ENCODE data around the gene TMEM131L. TPM values are rescaled to one million over a fixed set of nuclear protein-coding genes. Genes with fewer than 3 reads are reported as not detected.

The TMEM131L gene
- polyA plus RNA-seq, 1 donor: 46.6 TPM

DNA sequence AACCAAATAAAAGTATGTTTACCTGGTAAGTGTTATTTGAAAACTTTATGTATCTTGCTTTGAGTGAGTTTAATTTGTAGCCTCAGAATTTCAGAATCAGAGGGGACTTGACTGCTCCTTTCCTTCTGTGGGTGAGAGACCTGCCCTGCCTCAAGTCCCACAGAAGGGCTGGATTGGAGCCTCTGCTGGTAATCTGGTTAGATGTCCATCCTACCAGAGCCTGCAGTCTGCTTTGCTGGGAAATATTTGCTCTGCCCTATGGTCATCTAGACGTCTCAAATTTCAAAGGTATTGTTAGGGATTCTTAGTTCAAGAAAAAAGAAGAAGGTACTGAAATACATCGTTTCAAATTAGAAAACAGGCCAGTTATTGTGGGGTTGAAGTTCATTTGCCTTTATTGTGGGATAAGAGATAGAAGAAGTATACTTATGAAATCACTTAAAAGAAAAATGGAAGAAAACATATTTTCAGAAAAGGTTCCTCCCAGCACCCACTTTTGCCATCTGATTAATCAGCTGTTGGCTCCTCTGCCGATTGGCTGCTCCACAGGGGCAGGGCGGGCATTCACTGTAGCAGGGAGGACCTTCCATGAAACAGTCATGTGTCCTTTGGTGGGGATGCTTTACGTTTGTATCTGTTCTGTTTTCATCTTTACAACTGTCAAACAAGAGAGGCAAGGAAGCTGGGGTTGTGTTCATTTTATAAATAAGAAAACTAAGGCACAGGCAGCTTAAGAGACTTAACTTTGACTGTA is 144.6 kb downstream of the TMEM131L start:
- no peak for DNase-seq (ENCODE audit: low read depth)

DNA sequence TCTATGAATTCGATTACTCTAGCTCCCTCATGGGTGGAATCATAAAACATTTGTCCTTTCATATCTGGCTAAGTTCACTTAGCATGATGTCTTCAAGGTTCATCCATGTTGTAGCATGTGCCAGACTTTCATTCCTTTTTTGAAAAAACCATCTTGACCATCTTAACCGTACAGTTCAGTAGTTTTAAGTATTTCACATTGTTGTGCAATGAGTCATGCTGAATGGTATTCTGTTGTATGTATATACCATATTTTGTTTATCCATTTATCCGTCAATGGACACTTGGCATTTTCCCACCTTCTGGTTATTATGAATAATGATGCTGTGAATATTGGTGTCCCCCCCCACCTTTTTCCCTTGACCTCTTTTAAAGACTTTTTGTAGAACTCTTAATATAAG is 145.5 kb downstream of the TMEM131L start:
- no peak for DNase-seq (ENCODE audit: low read depth)

DNA sequence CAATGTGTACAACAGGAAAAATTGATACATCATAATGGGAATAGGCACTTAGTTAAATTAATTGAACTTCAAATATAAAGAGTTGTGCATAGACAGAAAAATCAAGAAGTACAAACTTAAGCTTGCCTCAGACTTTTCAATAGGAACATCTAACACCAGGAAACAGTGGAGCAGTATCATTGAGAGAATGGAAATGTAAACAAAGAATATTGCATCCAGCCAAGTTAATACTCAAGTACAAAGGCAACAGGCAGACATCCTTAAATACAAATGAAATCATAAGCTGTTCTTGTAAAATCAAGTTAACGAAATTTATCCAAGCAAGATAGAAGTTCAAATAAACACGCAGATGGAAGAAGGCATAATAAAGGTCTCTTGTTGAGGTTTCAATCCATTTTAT is 146.7 kb downstream of the TMEM131L start:
- DNase-seq (ENCODE audit: low read depth): no peak

DNA sequence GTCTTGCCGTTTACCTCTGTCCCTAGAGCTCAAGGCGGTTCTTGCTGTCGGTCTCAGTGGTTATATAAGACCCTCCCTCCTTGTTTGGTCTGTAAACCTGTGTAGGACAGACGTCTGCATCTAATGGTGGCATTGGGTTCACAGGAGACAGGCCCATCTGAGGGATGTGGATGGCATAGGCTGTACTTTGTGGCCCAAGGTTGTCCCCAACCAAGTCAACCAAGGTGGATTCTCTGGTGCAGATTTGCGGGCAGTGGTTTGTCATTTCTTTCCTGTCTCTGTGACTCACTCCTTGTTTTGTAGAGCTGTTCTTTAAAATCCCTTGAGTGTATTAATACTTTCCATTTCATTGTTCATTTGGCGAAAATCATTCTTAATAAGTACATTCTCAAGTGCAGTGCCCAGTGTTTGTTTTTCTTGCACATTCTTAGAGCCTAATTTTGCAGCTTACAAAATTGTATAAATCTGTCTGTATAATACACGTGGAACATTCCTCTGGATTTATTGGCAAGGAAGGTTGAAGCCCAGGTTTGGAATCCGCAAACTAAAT is 149.9 kb downstream of the TMEM131L start:
- no peak for DNase-seq (ENCODE audit: low read depth)

DNA sequence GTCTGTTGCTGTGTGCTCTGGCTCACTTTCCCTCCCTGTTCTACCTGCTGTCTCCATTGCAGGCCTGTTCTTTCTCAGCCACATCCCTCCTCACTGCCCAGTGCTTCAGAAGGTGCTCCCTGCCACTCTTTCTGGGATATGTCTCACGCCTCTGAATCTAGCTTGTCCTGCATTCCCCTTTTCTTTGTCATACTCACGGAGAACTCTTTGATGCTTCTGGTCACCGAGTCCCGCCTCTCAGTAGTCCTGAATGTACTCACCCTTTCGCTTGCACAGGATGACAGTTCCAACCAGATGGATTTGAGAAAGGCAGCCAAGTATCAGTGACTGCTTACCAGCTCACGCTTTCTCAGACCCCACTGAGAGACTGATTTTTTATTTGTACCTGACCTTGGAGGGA is 152.7 kb downstream of the TMEM131L start:
- no peak for DNase-seq (ENCODE audit: low read depth)

DNA sequence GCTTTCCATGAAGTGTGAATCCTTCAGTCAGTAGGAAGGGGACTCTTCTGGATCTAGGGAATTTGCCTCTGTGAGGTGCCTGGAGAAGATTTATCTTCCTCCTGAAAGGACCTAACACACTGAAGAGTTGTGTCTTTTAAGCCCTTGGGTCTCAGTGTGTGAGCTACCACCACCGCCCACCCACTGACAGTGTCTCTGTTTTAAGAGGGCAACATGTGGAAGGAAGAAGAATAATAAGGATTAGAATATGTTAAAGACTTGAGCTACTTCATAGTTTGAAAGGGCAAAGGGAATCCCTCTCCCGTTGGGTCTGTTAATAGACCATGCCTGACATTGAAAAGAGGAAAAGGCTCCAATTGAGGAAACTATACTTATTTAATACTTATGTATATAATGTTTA is 153.7 kb downstream of the TMEM131L start:
- no peak for DNase-seq (ENCODE audit: low read depth)

DNA sequence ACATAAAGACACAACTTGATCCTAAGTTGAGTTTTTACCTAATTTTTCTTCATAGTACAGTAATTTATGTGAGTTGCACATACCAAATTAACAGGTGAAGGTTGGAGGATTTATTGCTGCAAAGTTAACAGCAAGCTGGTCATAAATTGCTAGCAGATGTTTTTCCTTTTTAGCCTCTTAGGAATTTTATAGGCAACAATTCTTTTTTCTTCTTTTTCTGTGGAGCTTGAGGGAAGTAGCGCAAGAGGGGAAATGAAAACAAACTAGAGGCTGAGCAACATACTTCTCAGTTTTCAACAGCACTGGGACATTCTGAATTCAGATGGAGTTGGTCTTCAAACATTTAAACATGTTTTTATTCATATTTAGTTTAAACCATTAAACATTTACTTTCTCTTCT is 154.2 kb downstream of the TMEM131L start:
- DNase-seq (ENCODE audit: low read depth): no peak

DNA sequence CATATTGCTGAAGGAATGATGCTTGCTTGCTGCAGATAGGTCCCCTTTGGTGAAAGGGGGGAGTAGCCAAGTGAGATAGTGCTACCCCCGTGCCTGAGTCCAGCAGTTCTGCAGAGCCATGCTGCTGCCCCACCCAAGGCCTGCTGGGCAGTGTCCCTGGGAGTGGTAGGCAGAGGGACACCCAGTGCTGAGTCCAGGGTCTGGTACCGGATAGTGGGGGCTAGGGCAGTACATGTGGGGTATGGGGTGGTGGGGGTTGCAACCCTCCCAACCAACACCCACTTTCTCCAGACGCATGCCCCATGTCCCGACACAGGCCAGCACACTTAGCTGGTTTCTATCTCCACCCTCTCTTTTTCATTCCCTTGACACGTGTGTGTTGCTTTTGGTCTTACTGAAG is 155.9 kb downstream of the TMEM131L start:
- no peak for DNase-seq (ENCODE audit: low read depth)

DNA sequence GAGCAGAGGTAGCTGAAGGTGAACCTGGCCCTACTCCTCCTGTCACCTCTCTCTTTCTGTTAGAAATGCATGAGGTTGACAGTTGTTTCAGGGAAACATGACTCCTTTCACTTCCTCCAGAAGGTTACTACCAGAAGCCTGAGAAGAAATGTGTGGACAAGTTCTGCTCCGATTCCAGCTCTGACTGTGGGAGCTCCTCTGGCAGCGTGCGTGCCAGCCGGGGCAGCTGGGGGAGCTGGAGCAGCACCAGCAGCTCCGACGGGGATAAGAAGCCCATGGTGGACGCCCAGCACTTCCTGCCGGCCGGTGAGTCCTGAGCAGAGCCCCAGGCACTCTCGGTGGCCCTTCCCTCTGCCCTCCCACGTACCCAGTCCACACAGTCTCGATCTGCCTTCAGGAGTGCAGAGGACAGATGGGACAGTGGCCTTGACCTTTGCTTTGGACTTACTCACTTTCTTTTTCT is 156.6 kb downstream of the TMEM131L start:
- DNase-seq (ENCODE audit: low read depth): no peak

DNA sequence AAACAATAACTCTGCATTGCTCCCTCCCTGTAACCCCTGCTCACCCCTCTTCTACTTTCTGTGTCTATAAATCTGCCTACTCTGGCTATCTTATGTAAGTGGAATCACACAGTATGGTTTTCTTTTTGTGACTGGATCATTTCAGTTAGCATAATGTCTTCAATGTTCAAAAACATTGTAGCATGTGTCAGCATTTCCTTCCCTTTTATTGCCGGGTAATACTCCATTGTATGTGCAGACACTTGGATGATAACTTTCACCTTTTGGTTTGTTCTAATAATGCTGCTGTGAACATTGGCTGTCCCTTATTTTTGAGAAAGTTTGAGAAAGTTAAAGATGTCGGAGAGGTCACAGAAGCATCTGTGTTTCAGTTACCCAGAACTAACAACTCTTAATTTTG is 157.3 kb downstream of the TMEM131L start:
- DNase-seq (ENCODE audit: low read depth): no peak

DNA sequence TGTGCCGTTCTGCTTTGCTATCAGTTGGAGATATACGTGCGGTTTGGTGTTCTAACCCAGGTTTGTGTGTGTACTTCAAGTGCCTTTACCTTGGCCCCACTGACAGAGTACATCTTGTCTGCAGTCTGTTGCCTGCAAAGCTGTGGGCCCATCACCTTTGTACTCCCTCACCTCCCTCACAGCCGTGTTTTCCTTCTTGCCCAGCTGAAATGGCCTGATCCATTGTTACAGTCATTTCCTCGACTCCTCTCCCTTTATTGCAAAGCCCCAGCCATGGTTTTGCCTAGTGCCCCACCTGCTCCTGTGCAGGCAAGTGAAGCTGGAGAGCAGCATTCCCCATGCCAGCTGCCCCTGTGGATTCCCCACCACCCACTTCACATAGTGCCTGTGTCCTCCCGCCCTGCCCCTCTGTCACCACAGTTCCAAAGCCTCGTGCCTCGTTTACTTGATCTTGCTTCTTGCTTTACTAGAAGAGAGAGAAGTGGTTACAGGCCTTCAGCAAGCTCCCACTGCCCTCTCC is 162.7 kb downstream of the TMEM131L start:
- DNase-seq (ENCODE audit: low read depth): no peak

DNA sequence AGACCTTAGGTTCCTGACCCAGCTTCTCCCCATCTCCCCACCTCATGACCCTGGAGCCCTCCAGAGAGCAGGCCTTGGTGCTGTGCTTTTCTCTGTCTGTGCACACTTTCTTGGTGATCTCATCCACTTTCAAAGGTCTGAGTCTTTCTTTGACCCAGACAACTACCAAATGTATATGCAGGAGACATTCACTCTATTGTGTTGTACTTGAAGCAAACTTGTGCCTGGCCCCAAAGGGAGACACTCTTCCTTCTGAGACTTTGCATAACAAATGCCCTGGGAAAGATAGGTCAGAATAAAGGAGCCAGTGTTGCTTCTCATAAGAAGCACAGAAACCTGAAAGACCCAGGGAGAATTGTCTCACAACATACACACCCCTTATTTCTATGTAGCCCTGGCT is 163.6 kb downstream of the TMEM131L start:
- no peak for DNase-seq (ENCODE audit: low read depth)

DNA sequence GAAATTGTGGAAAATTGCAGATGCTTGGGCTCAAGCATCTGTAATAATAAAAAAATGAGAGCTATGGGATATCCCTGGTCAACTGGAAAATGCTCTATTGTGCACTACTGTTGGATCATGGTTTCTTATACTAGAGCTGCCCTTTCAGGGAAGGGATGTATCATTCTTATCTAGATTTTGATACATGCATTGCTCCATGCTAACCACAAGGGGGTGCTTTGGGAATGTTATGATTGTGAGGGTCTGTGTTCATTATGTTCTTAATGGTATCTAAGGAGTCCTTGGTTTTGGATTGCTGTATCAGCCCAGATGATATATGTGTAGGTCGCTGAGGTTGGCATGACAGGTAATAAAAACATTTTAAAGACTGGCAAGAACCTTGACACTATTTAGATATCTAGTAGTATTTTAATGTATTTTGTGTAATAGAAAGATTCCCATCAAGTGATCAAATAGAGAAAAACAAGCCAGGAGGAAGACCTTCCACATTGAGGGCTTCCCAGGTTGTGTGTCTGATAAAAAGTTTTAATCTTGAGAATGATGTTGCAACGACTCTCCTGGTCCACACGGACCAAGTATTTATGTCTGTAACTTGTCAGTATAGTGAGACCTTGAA is 168.7 kb downstream of the TMEM131L start:
- no peak for DNase-seq (ENCODE audit: low read depth)

DNA sequence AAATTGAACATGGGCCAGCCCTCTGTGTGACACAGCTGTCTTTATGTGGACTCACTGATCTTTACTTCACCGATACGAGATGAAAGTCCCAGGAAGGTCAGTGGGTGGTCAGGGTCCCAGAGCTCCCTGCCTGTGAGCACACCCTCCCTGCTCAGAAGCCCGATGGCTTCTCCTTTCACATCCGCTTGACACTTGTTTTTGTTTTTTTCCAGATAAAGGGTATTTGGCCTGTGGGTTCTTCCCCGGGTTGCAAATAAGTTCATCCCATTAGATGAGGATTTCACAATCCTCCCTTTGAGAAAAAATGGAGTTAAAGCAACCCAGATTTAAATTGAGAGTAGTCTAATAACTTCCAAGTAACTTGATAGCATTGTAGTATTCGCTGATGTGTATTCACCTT is 169.7 kb downstream of the TMEM131L start:
- DNase-seq (ENCODE audit: low read depth): no peak

DNA sequence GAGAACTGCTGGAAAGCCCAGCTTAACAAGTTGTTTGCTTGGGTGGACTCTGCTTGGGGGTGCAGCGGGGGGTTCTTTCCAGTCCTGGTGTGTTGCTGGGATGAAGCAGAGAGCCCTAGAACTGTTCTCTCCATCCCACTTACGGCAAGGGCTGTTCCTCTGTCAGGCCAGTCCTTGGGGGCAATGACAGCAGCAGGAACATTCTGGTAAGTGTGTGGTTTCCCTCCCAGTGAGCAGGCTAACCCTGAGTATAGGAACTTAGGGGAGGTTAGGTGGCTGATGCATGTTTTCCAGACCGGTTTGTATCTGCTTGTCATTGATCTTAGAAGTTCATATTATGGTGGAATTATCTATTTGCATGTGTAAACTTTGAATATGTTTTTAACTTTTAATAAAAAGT is 171.0 kb downstream of the TMEM131L start:
- DNase-seq (ENCODE audit: low read depth): no peak

DNA sequence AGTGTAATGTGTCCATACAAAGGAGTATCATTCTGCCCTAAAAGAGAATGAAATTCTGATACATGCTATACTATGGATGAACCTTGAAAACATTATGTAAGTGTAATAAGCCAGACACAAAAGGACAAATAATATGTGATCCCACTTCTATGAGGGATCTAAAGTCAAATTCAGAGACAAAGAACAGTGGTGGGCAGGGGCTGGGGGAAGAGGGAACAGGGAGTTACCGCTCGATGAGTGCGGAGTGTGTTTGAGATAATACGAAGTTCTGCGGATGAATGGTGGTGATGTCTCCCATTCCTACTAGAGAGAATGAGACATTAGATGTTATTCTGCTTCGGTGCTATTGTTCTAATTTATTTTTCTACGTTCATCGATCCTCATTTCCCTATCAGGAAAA is 171.9 kb downstream of the TMEM131L start:
- no peak for DNase-seq (ENCODE audit: low read depth)

DNA sequence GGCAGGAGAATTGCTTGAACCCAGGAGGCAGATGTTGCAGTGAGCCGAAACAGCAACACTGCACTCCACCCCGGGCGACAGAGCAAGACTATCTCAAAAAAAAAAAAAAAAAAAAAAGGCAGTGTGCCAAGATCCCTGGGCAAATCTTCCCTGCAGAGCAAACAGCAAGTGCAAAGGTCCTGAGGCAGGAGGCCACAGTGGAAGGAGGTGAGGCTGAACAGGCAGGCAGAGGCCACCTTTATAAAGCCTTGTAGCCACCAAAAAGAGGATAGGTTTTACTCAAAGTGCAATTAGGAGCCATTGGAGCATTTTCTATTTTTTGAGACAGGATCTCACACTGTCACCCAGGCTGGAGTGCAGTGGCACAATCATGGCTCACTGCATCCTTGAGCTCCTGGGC is 172.8 kb downstream of the TMEM131L start:
- DNase-seq (ENCODE audit: low read depth): no peak

DNA sequence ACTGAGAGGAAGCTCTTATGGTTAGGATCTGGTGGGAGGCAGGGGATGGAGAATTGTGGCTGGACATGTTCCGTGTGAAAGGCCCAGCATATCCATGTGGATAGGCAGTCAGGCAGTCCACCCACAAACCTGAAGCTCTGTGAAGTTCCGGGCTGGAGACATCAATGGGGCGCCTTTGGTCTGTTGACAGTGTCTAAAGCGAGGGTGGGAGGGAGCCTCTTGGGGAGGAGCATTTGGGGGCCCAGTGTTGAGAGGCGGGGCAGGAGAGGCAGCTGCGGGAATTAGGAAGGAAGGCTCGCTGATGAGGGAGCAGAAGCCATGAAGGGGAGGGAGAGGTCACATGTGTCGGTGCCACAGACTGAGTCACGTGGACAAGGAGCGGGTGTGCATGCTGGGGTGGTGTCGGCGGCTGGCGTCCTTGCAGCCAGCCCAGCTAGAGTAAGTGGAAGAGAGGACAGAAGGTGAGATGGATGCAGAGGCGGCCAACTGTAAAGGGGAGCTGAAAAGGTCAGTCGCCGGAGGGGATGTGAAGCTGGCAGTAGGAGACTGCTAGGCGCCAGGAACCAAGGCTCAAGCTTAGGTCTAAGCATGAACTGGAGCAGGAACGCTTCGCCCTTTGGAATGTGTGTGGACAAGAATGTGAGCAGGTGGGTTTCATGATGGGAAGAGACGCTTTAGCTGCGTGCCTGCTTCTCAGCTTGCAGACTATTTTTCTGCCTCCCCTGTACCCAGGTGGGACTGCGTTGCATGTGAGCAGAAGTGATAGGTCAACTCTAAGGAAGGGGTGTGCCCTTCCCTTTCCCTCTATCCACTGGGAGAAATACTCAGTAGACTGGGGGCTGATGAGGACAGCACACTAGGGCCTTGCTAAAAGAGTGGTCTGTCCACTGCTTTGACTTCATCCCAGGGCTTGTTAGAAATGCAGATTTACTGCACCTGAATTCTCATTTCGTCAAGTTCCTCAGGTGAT is 174.0 kb downstream of the TMEM131L start:
- DNase-seq (ENCODE audit: low read depth): no peak

DNA sequence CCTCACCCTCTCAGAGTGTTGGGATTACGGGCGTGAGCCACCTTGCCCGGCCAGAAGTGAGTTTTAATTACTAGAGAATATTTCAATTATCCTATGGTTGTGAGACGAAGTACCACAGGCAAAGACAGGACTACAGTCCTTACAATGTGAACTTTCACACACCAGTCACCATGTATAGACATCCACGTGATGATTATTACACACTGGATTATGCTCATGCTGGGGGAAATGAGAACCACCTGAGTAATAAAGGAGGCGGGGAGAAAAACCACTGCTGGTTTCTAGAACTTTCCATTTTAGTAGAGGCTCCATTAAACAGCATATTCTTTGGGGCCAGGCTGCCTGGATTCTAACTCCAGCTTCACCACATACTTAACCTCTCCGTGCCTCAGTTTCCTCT is 175.4 kb downstream of the TMEM131L start:
- no peak for DNase-seq (ENCODE audit: low read depth)

DNA sequence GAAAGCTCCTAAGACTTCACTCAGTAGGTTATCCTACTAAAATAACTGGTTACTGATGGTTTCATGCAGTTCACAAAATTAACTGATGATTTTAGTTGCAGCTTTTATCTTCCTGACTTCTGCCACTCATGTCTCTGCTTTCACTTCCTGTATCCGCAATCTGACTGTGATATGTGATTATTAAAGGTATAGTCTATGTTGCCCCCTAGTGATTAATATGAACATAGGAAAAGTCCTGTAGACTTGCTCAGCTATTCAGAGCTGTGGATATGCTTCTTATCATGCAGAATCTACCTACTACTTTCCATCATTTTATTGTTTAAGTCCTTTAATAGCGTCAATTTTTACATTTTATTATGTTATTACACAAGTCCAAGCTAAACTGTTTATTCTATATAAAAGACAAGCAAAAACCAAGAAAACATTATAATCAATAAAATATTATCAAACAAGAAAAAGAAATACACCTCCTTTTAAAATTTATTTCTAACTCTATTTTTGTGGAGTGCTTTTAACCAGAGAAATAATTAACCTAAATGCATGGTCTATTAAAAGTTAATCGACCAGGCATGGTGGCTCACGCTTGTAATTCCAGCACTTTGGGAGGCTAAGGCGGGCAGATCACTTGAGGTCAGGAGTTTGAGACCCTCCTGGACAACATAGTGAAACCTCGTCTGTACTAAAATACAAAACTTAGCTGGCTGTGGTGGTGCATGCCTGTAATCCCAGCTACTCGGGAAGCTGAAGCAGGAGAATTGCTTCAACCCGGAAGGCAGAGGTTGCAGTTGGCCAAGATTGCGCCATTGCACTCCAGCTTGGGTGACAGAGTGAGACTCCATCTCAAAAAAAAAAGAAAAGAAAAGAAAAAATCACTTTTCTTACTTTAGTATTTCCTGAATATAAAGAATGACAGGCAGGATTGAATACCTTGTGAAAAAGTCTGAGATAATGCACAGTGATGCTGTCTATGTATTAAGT is 177.5 kb downstream of the TMEM131L start:
- no peak for DNase-seq (ENCODE audit: low read depth)

DNA sequence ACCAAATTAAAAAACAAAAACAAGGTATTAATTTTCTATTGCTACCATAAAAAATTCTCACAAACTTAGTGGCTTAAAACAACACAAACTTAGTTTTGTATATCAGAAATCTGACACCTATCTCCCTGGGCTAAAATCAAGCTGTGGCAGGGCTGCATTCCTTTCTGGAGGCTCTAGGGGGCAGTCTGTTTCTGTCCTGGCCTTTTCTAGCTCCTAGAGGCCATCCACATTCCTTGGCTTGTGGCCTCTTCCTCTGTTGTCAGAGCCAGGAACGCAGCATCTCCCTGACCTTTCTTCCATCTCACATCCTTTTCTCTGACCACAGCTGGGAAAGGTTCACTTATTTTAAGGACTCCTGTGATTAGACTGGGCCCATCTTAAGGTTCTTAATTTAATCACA is 179.0 kb downstream of the TMEM131L start:
- no peak for DNase-seq (ENCODE audit: low read depth)
